ENCODE data around the gene ZNF556.

ZNF556 gene

GRCh38 chr19:2867025-2867991 lies at the start of gene ZNF556:
ZNF556 (plus strand) TSS chr19:2867335; CDS start chr19:2867422, 87 bp downstream.
- TF ChIP-seq, protein P1, sequence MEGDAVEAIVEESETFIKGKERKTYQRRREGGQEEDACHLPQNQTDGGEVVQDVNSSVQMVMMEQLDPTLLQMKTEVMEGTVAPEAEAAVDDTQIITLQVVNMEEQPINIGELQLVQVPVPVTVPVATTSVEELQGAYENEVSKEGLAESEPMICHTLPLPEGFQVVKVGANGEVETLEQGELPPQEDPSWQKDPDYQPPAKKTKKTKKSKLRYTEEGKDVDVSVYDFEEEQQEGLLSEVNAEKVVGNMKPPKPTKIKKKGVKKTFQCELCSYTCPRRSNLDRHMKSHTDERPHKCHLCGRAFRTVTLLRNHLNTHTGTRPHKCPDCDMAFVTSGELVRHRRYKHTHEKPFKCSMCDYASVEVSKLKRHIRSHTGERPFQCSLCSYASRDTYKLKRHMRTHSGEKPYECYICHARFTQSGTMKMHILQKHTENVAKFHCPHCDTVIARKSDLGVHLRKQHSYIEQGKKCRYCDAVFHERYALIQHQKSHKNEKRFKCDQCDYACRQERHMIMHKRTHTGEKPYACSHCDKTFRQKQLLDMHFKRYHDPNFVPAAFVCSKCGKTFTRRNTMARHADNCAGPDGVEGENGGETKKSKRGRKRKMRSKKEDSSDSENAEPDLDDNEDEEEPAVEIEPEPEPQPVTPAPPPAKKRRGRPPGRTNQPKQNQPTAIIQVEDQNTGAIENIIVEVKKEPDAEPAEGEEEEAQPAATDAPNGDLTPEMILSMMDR (IDR thresholded peaks at IDR 0.05; ENCODE audit: borderline replicate concordance, insufficient read depth, low read depth, low read length): no peak
- H3K4me3 ChIP-seq (ENCODE audit: low read depth, low read length): no peak within 1 kb of the TSS

- peak within 1 kb of the TSS; percentile 69 for H3K4me3 ChIP-seq (ENCODE audit: low read depth, low read length)
- TF ChIP-seq, protein P1 (IDR thresholded peaks at IDR 0.05; ENCODE audit: borderline replicate concordance, insufficient read depth, low read depth, low read length): peak; percentile 99
These were observed 47.5 kb upstream of the ZNF556 start, which contains the start of gene ZNF554 for GRCh38 chr19:2819540-2820111. ZNF554 (plus strand) TSS chr19:2819868; CDS start chr19:2820072, 204 bp downstream.

GRCh38 chr19:2820112-2820702 lies 46.9 kb upstream of the ZNF556 start:
- TF ChIP-seq, protein P1 (IDR thresholded peaks at IDR 0.05; ENCODE audit: borderline replicate concordance, insufficient read depth, low read depth, low read length): no peak
- peak overlapping the region; percentile 69 for H3K4me3 ChIP-seq (ENCODE audit: low read depth, low read length)

GRCh38 chr19:2822846-2823245 lies 44.3 kb upstream of the ZNF556 start:
- no peak overlapping the region for H3K4me3 ChIP-seq (ENCODE audit: low read depth, low read length)
- TF ChIP-seq, protein P1 (IDR thresholded peaks at IDR 0.05; ENCODE audit: borderline replicate concordance, insufficient read depth, low read depth, low read length): no peak

DNA sequence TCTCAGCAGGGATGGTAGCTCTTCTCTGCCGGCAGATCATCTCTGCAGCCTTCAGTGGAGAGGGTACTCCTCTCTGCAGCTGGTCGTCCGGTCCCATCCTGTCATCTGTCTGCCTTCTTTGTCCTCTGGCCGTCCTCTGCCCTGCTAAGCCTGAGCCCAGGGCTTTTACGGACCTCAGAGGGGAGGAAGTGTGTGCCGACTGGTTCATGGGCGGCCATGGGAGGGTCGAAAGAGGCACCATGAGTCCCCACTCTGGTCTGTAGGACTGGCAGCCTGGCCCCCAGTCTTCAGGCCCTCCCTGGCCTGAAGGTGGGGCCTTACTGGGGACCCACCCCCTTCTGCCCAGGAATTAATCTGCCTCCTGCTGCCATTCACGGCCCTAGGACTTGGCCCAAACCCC lies 43.5 kb upstream of the ZNF556 start:
- no peak overlapping the region for H3K4me3 ChIP-seq (ENCODE audit: low read depth, low read length)
- TF ChIP-seq, protein P1 (IDR thresholded peaks at IDR 0.05; ENCODE audit: borderline replicate concordance, insufficient read depth, low read depth, low read length): no peak

DNA sequence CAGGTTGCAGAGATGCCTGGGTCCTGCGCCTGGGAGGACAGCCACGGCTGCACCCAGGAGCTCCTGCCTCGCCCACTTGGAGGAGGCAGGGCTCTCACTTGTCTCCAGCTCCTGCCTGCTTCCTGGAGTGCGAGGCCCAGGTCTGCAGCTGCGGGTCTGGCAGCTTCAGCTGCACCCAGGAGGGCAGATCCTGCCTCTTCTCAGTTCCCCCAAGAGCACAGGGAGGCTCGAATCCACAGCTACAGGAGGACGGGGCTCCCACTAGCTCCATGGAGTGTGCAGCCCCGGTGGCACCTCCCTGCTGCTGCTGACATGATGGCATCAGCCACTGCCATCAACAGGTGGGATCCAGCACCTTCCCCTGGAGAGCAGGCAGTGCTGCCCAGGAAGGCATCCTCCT lies 43.0 kb upstream of the ZNF556 start:
- H3K4me3 ChIP-seq (ENCODE audit: low read depth, low read length): no peak overlapping the region
- TF ChIP-seq, protein P1 (IDR thresholded peaks at IDR 0.05; ENCODE audit: borderline replicate concordance, insufficient read depth, low read depth, low read length): no peak

All from GM12875 (cell line).